KMS-11 (cell line): ENCODE measurements around the gene CCDC14.
"Not testable (repeated sequence)": the region's sequence is repeated elsewhere in the genome, so short reads cannot be mapped to it uniquely, and the experiment has no call there.

Experiments
- H2AFZ ChIP-seq: fragments of 200-600 bp; sonication (generic); 2 replicates; pipeline ENCODE4 v1.6.1; 2016; ENCODE audit warnings: antibody characterized with exemption, mixed run types, low read depth
- H3K27ac ChIP-seq: fragments of 200-600 bp; sonication (generic); 2 replicates; pipeline ENCODE4 v1.6.1; 2016; ENCODE audit warnings: mild to moderate bottlenecking, mixed run types
- H3K27me3 ChIP-seq: fragments of 200-600 bp; sonication (generic); 2 replicates; pipeline ENCODE4 v1.6.1; 2017; ENCODE audit warnings: mild to moderate bottlenecking, low read depth, mixed run types, moderate library complexity; ENCODE audit not compliant: insufficient read depth
- H3K36me3 ChIP-seq: fragments of 200-600 bp; sonication (generic); 2 replicates; pipeline ENCODE4 v1.6.1; 2017; ENCODE audit warnings: mild to moderate bottlenecking, mixed run types; ENCODE audit not compliant: insufficient read depth
- H3K4me1 ChIP-seq: fragments of 200-600 bp; sonication (generic); 2 replicates; pipeline ENCODE4 v1.6.1; 2016; ENCODE audit warnings: mild to moderate bottlenecking, low read depth, mixed run types; ENCODE audit not compliant: poor library complexity, severe bottlenecking
- H3K4me2 ChIP-seq: fragments of 200-600 bp; sonication (generic); 2 replicates; pipeline ENCODE4 v1.7.0; 2016; ENCODE audit warnings: mild to moderate bottlenecking, mixed run types
- H3K4me3 ChIP-seq: fragments of 200-600 bp; sonication (generic); IDR thresholded peaks from 2 replicates; pipeline ENCODE4 v1.6.1; 2017; ENCODE audit warnings: low read depth, low read length, mixed read lengths; ENCODE audit not compliant: insufficient read depth
- H3K79me2 ChIP-seq: fragments of 200-600 bp; sonication (generic); 2 replicates; pipeline ENCODE4 v1.6.1; 2016; ENCODE audit warnings: low read depth, mixed run types; ENCODE audit not compliant: insufficient read depth
- H3K9ac ChIP-seq: fragments of 200-600 bp; sonication (generic); 2 replicates; pipeline ENCODE4 v1.6.1; 2016; ENCODE audit warnings: mild to moderate bottlenecking, mixed run types
- H4K20me1 ChIP-seq: fragments of 200-600 bp; sonication (generic); 2 replicates; pipeline ENCODE4 v1.6.1; 2016; ENCODE audit warnings: mild to moderate bottlenecking, mixed run types; ENCODE audit not compliant: insufficient read depth
- TF ChIP-seq, protein P1 (sequence below): fragments of 200-600 bp; sonication (generic); conservative IDR thresholded peaks from 2 replicates; pipeline ENCODE4 v1.6.1; 2017; ENCODE audit warnings: low read depth, mild to moderate bottlenecking, antibody characterized with exemption, low read length, moderate library complexity, mixed read lengths

The CCDC14 gene

DNA sequence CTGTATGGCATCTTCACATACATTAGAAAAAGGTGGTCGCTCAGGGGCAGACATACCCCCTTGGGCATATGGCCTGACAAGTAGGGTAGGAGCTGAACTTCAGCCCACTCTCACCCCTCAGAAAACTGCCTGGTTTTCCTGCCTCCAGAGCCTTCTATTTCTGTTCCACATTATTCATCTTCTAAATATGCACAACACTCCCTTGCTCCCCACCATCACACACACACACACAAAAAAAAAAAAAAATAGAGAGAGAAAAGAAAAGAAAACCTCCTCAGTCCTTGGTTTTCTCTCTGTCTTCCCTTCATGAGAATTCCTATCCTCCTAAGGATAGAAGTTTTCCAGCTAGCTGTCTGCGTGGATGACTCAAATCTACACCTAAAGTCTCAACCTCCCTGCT lies 36.5 kb upstream of the CCDC14 start:
- Histone ChIP-seq H3K4me2 (no peak overlapping the region), H3K4me3 (no peak overlapping the region), H3K36me3 (no peaks in the 10 kb centered on the region), H3K79me2 (no peaks in the 10 kb centered on the region), H3K27me3 (no peaks in the 10 kb centered on the region), H3K27ac (no peak overlapping the region), H3K4me1 (no peaks in the 10 kb centered on the region), H3K9ac (no peak overlapping the region), H4K20me1 (no peaks in the 10 kb centered on the region), H2AFZ (no peak overlapping the region)
- TF ChIP-seq, protein P1, sequence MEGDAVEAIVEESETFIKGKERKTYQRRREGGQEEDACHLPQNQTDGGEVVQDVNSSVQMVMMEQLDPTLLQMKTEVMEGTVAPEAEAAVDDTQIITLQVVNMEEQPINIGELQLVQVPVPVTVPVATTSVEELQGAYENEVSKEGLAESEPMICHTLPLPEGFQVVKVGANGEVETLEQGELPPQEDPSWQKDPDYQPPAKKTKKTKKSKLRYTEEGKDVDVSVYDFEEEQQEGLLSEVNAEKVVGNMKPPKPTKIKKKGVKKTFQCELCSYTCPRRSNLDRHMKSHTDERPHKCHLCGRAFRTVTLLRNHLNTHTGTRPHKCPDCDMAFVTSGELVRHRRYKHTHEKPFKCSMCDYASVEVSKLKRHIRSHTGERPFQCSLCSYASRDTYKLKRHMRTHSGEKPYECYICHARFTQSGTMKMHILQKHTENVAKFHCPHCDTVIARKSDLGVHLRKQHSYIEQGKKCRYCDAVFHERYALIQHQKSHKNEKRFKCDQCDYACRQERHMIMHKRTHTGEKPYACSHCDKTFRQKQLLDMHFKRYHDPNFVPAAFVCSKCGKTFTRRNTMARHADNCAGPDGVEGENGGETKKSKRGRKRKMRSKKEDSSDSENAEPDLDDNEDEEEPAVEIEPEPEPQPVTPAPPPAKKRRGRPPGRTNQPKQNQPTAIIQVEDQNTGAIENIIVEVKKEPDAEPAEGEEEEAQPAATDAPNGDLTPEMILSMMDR = no peak

DNA sequence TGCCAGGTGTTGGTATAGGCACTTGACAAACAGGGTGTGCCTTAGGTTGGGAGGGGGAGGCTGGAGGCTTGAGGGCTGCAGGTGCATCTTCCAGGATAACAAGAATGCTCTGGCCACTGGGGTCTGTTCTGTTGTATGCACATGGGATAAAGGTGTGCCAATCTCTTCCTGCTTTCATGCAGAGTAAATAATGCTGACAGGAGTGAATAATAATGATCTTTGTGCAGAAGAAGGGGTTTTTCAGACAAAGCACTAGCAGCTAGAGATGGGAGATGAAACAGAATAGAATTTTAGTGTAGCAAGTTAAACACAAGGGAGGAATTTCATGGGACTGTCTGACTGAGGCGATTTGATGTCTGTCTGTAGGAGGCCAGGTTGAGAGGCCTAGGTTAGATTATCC lies 32.8 kb upstream of the CCDC14 start:
- Histone ChIP-seq H3K9ac (no peak overlapping the region), H3K27me3 (no peaks in the 10 kb centered on the region), H2AFZ (no peak overlapping the region), H3K36me3 (no peaks in the 10 kb centered on the region), H3K79me2 (no peaks in the 10 kb centered on the region), H3K4me2 (no peak overlapping the region), H3K4me1 (no peaks in the 10 kb centered on the region), H3K4me3 (no peak overlapping the region), H4K20me1 (no peaks in the 10 kb centered on the region), H3K27ac (no peak overlapping the region)
- TF ChIP-seq, protein P1 = no peak

- not testable (repeated sequence) for H3K36me3 ChIP-seq, H4K20me1 ChIP-seq, H3K4me1 ChIP-seq, H3K27ac ChIP-seq, H3K79me2 ChIP-seq, H3K27me3 ChIP-seq, H3K4me2 ChIP-seq, H3K9ac ChIP-seq, H3K4me3 ChIP-seq
- H2AFZ ChIP-seq = peak within 1 kb of the TSS; percentile 52; the same call in 1 of the 2 replicates
These were observed 30.9 kb upstream of the CCDC14 start, which contains the start of gene ROPN1 for GRCh38 chr3:123991730-123992588. TSS of gene ROPN1 (minus strand) at chr3:123992124. CDS start at chr3:123980481, 11,643 bp downstream.

- H4K20me1 ChIP-seq = no peaks in the 10 kb centered on the region
- TF ChIP-seq, protein P1 = no peak
- no peak overlapping the region for H3K9ac ChIP-seq
- H3K4me1 ChIP-seq = no peaks in the 10 kb centered on the region
- no peaks in the 10 kb centered on the region for H3K36me3 ChIP-seq
- no peak overlapping the region for H2AFZ ChIP-seq
- H3K79me2 ChIP-seq = no peaks in the 10 kb centered on the region
- no peaks in the 10 kb centered on the region for H3K27me3 ChIP-seq
- no peak overlapping the region for H3K4me2 ChIP-seq
- H3K27ac ChIP-seq = no peak overlapping the region
- no peak overlapping the region for H3K4me3 ChIP-seq
These were observed 25.4 kb upstream of the CCDC14 start for GRCh38 chr3:123986427-123986826.

DNA sequence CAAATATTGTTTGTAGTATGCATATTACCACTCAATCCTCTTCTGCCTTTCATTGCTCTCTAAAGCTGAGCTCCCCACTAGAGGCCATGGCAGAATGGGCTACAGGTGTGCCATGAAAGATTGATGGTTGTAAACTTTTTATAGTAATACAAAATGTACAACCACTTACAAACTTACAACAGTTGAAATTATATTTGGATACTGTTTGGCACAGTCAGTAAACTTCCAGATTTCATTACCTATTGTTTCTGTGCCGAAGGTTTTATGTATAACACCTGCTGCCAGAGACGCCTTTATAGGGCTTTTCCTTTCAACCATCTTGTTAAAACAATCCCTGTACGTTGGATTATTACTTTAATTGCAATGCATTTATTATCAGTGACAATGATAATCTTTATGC lies 23.9 kb upstream of the CCDC14 start:
- Histone ChIP-seq H3K4me1 (no peaks in the 10 kb centered on the region), H3K9ac (no peak overlapping the region), H3K27me3 (no peaks in the 10 kb centered on the region), H4K20me1 (no peaks in the 10 kb centered on the region), H3K4me2 (no peak overlapping the region), H3K27ac (no peak overlapping the region), H3K36me3 (no peaks in the 10 kb centered on the region), H2AFZ (no peak overlapping the region), H3K79me2 (no peaks in the 10 kb centered on the region), H3K4me3 (no peak overlapping the region)
- TF ChIP-seq, protein P1 = no peak
